ENCODE measurements around the gene ATP9A. TPM values are rescaled to one million over a fixed set of nuclear protein-coding genes. Genes with fewer than 3 reads are reported as not detected.
"Not testable (repeated sequence)": the region's sequence is repeated elsewhere in the genome, so short reads cannot be mapped to it uniquely, and the experiment has no call there.

Gene ATP9A
- total RNA-seq, 4 donors from 2014 or later, result 36.1 to 47.4 (median 38.1) TPM

GRCh38 chr20:51740838-51741237 is 27.4 kb downstream of the ATP9A start:
- no peaks in the 10 kb centered on the region for H3K36me3 ChIP-seq
- no peaks in the 10 kb centered on the region for H3K9me3 ChIP-seq
- no peak for TF ChIP-seq POLR2A (IDR thresholded peaks at IDR 0.05)
- TF ChIP-seq CTCF (IDR thresholded peaks at IDR 0.05), result no peak
- TF ChIP-seq EP300 (IDR thresholded peaks at IDR 0.05), result no peak
- no peak for DNase-seq (ENCODE audit: low spot score in 2 of 2)
- H3K27me3 ChIP-seq, result no peaks in the 10 kb centered on the region
- no peak overlapping the region for H3K27ac ChIP-seq
- no peak overlapping the region for H3K4me3 ChIP-seq
- H3K4me1 ChIP-seq, result peaks cover 0 to 19% (median under 1%) of the 10 kb centered on the region in 4 donors
- 93% methylated on average over 3 of the region's 3 CpGs for WGBS, 2 donors

GRCh38 chr20:51740308-51740707 is 27.9 kb downstream of the ATP9A start:
- H3K27me3 ChIP-seq; H3K4me3 ChIP-seq; H3K36me3 ChIP-seq; H3K27ac ChIP-seq; H3K9me3 ChIP-seq; DNase-seq (ENCODE audit: low spot score in 2 of 2): not testable (repeated sequence)
- H3K4me1 ChIP-seq, result peaks cover 0 to 24% (median 3%) of the 10 kb centered on the region in 4 donors
- 95 to 97% methylated on average over 6 to 7 of the region's 7 CpGs for WGBS, 2 donors

- Histone ChIP-seq H3K27ac (no peak overlapping the region), H3K4me1 (peaks cover 0 to 30% (median 3%) of the 10 kb centered on the region in 4 donors), H3K27me3 (no peaks in the 10 kb centered on the region), H3K4me3 (no peak overlapping the region), H3K36me3 (no peaks in the 10 kb centered on the region), H3K9me3 (no peaks in the 10 kb centered on the region)
- no peak for TF ChIP-seq CTCF (IDR thresholded peaks at IDR 0.05)
- TF ChIP-seq POLR2A (IDR thresholded peaks at IDR 0.05), result no peak
- no peak for DNase-seq (ENCODE audit: low spot score in 2 of 2)
- 85% methylated on average over 4 of the region's 4 CpGs for WGBS, 2 donors
These were observed 28.4 kb downstream of the ATP9A start for GRCh38 chr20:51739722-51740249.

GRCh38 chr20:51738877-51739447 is 29.2 kb downstream of the ATP9A start:
- Histone ChIP-seq H3K4me3 (no peak overlapping the region), H3K27ac (no peak overlapping the region), H3K27me3 (no peaks in the 10 kb centered on the region), H3K4me1 (peaks cover 0 to 25% (median 3%) of the 10 kb centered on the region in 4 donors), H3K36me3 (no peaks in the 10 kb centered on the region), H3K9me3 (no peaks in the 10 kb centered on the region)
- TF ChIP-seq CTCF (IDR thresholded peaks at IDR 0.05), result no peak
- TF ChIP-seq EP300 (IDR thresholded peaks at IDR 0.05), result no peak
- TF ChIP-seq POLR2A (IDR thresholded peaks at IDR 0.05), result no peak
- 93 to 96% methylated on average over 11 to 12 of the region's 12 CpGs for WGBS, 2 donors
- DNase-seq (ENCODE audit: low spot score in 2 of 2), result no peak

- not testable (repeated sequence) for H3K36me3 ChIP-seq; H3K27ac ChIP-seq; H3K9me3 ChIP-seq; H3K27me3 ChIP-seq; DNase-seq (ENCODE audit: low spot score in 2 of 2); H3K4me3 ChIP-seq
- WGBS, 2 donors, result 93 to 96% methylated on average over 15 of the region's 15 CpGs
- peaks cover 0 to 25% (median 3%) of the 10 kb centered on the region in 4 donors for H3K4me1 ChIP-seq
These were observed 29.9 kb downstream of the ATP9A start for GRCh38 chr20:51738261-51738660.

- Histone ChIP-seq H3K4me3 (no peak overlapping the region), H3K27me3 (no peaks in the 10 kb centered on the region), H3K4me1 (peaks cover 0 to 28% (median 3%) of the 10 kb centered on the region in 4 donors), H3K9me3 (no peaks in the 10 kb centered on the region), H3K27ac (no peak overlapping the region), H3K36me3 (no peaks in the 10 kb centered on the region)
- TF ChIP-seq EP300 (IDR thresholded peaks at IDR 0.05) (no peak), CTCF (IDR thresholded peaks at IDR 0.05) (no peak)
- WGBS, 2 donors, result 74 to 75% methylated on average over 5 of the region's 5 CpGs
- no peak for DNase-seq (ENCODE audit: low spot score in 2 of 2)
These were observed 31.2 kb downstream of the ATP9A start for GRCh38 chr20:51736947-51737346.

All from tibial nerve (tissue), 4 donors.